ENCODE data around the gene RFX2. TPM values are rescaled to one million over a fixed set of nuclear protein-coding genes. Genes with fewer than 3 reads are reported as not detected.

RFX2 gene
- total RNA-seq, 1 donor from 2014 or later, result 3.2 TPM

GRCh38 chr19:5951338-5951861 is 158.9 kb downstream of the RFX2 start:
- Histone ChIP-seq H4K20me1 (ENCODE audit: insufficient read depth, low read length) (peaks cover 94% of the 10 kb centered on the region), H3K36me3 (ENCODE audit: insufficient read depth, low read length) (peaks cover 6% of the 10 kb centered on the region), H2AFZ (ENCODE audit: low read depth, low read length) (no peak overlapping the region), H3K9ac (ENCODE audit: low read length) (no peak overlapping the region), H3K4me3 (ENCODE audit: insufficient read depth, low read depth, low read length) (no peak overlapping the region), H3K27ac (ENCODE audit: low read depth, low read length) (no peak overlapping the region), H3K27me3 (ENCODE audit: insufficient read depth, low read length) (no peaks in the 10 kb centered on the region), H3K79me2 (ENCODE audit: insufficient read depth, low read length) (peaks cover 90% of the 10 kb centered on the region), H3K9me3 (ENCODE audit: insufficient read depth, low read depth, low read length) (no peaks in the 10 kb centered on the region), H3K4me2 (ENCODE audit: low read length) (no peak overlapping the region), H3K4me1 (ENCODE audit: insufficient read depth, low read length) (peaks cover 26% of the 10 kb centered on the region)
- no peak overlapping the region for H3K27ac Mint-ChIP-seq (ENCODE audit: unreplicated experiment)
- no peak for DNase-seq (ENCODE audit: low read depth)
- no peak overlapping the region for H3K4me3 Mint-ChIP-seq (ENCODE audit: unreplicated experiment)
- FAIRE-seq, result no peak
- no peak for TF ChIP-seq EZH2 (IDR thresholded peaks at IDR 0.05; ENCODE audit: insufficient read depth, low read length)
- TF ChIP-seq, protein P1, sequence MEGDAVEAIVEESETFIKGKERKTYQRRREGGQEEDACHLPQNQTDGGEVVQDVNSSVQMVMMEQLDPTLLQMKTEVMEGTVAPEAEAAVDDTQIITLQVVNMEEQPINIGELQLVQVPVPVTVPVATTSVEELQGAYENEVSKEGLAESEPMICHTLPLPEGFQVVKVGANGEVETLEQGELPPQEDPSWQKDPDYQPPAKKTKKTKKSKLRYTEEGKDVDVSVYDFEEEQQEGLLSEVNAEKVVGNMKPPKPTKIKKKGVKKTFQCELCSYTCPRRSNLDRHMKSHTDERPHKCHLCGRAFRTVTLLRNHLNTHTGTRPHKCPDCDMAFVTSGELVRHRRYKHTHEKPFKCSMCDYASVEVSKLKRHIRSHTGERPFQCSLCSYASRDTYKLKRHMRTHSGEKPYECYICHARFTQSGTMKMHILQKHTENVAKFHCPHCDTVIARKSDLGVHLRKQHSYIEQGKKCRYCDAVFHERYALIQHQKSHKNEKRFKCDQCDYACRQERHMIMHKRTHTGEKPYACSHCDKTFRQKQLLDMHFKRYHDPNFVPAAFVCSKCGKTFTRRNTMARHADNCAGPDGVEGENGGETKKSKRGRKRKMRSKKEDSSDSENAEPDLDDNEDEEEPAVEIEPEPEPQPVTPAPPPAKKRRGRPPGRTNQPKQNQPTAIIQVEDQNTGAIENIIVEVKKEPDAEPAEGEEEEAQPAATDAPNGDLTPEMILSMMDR (IDR thresholded peaks at IDR 0.05; ENCODE audit: insufficient read depth, low read depth, low read length), result no peak
- H3K4me1 Mint-ChIP-seq (ENCODE audit: low read depth, unreplicated experiment), result peaks cover 44% of the 10 kb centered on the region
- no peaks in the 10 kb centered on the region for H3K9me3 Mint-ChIP-seq (ENCODE audit: unreplicated experiment)
- no peaks in the 10 kb centered on the region for H3K27me3 Mint-ChIP-seq (ENCODE audit: low read depth, unreplicated experiment)
- H3K36me3 Mint-ChIP-seq (ENCODE audit: low read depth, unreplicated experiment), result peaks cover 26% of the 10 kb centered on the region

DNA sequence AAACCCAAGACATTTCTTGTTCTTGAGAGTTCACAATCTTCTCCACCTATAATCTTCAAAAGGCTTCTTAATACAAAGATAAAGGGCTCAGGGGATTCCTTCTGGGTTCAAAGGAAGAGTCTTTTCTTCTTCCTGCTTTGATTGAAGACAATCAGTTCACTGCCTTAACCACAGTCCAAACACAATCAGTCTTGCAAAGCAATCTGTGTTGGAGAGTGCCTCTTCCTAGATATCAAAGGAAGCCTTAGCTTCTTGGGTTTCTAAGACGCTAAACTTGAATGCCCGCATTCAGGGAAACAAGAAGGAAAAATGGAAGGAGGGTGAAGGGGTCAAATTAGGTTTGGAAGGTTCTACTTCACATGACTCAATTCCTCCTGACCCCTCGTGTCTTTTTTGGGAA is 159.6 kb downstream of the RFX2 start:
- H3K9me3 Mint-ChIP-seq (ENCODE audit: unreplicated experiment), result no peaks in the 10 kb centered on the region
- no peak overlapping the region for H3K4me2 ChIP-seq (ENCODE audit: low read length)
- no peaks in the 10 kb centered on the region for H3K27me3 ChIP-seq (ENCODE audit: insufficient read depth, low read length)
- TF ChIP-seq, protein P1 (IDR thresholded peaks at IDR 0.05; ENCODE audit: insufficient read depth, low read depth, low read length), result no peak
- TF ChIP-seq EZH2 (IDR thresholded peaks at IDR 0.05; ENCODE audit: insufficient read depth, low read length), result no peak
- H3K27ac ChIP-seq (ENCODE audit: low read depth, low read length), result no peak overlapping the region
- H2AFZ ChIP-seq (ENCODE audit: low read depth, low read length), result no peak overlapping the region
- peaks cover 42% of the 10 kb centered on the region for H3K4me1 Mint-ChIP-seq (ENCODE audit: low read depth, unreplicated experiment)
- no peaks in the 10 kb centered on the region for H3K9me3 ChIP-seq (ENCODE audit: insufficient read depth, low read depth, low read length)
- peaks cover 26% of the 10 kb centered on the region for H3K4me1 ChIP-seq (ENCODE audit: insufficient read depth, low read length)
- peaks cover 6% of the 10 kb centered on the region for H3K36me3 ChIP-seq (ENCODE audit: insufficient read depth, low read length)
- H3K36me3 Mint-ChIP-seq (ENCODE audit: low read depth, unreplicated experiment), result peaks cover 26% of the 10 kb centered on the region
- H3K4me3 ChIP-seq (ENCODE audit: insufficient read depth, low read depth, low read length), result no peak overlapping the region
- no peak for FAIRE-seq
- peaks cover 94% of the 10 kb centered on the region for H4K20me1 ChIP-seq (ENCODE audit: insufficient read depth, low read length)
- no peaks in the 10 kb centered on the region for H3K27me3 Mint-ChIP-seq (ENCODE audit: low read depth, unreplicated experiment)
- H3K9ac ChIP-seq (ENCODE audit: low read length), result no peak overlapping the region
- H3K4me3 Mint-ChIP-seq (ENCODE audit: unreplicated experiment), result no peak overlapping the region
- DNase-seq (ENCODE audit: low read depth), result no peak
- no peak overlapping the region for H3K27ac Mint-ChIP-seq (ENCODE audit: unreplicated experiment)
- peaks cover 90% of the 10 kb centered on the region for H3K79me2 ChIP-seq (ENCODE audit: insufficient read depth, low read length)

DNA sequence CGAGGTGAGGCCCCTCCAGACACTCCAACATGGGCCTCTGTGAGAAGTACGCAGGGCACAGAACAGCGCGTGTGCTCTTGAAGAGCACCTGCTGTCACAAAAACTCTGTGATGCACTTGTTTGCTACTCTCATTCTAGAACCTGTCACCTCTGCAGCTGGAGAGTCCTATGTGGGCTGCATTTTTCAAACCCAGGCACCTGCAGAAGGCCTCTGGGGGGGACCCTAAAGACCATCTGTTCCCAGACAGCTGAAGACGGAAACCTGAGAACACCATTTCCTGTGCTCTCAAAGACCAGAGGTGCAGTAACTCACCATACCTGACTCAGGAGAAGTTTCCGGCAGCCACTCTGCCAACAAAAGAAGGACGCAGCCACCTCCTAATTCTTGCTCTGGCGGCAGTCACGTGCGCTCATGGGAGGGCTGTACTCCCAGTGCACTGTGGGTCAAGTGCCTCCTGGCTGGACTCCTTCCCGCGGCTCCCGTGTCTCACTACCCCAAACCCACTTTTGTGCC is 160.5 kb downstream of the RFX2 start:
- Histone ChIP-seq H3K4me3 (ENCODE audit: insufficient read depth, low read depth, low read length) (no peak overlapping the region), H4K20me1 (ENCODE audit: insufficient read depth, low read length) (peaks cover 95% of the 10 kb centered on the region), H3K9ac (ENCODE audit: low read length) (no peak overlapping the region), H3K27me3 (ENCODE audit: insufficient read depth, low read length) (no peaks in the 10 kb centered on the region), H3K36me3 (ENCODE audit: insufficient read depth, low read length) (peaks cover 10% of the 10 kb centered on the region), H2AFZ (ENCODE audit: low read depth, low read length) (no peak overlapping the region), H3K27ac (ENCODE audit: low read depth, low read length) (no peak overlapping the region), H3K79me2 (ENCODE audit: insufficient read depth, low read length) (peaks cover 91% of the 10 kb centered on the region), H3K4me1 (ENCODE audit: insufficient read depth, low read length) (peaks cover 25% of the 10 kb centered on the region), H3K9me3 (ENCODE audit: insufficient read depth, low read depth, low read length) (no peaks in the 10 kb centered on the region), H3K4me2 (ENCODE audit: low read length) (no peak overlapping the region)
- H3K27me3 Mint-ChIP-seq (ENCODE audit: low read depth, unreplicated experiment), result no peaks in the 10 kb centered on the region
- DNase-seq (ENCODE audit: low read depth) (no peak), FAIRE-seq (no peak)
- H3K36me3 Mint-ChIP-seq (ENCODE audit: low read depth, unreplicated experiment), result peaks cover 25% of the 10 kb centered on the region
- no peaks in the 10 kb centered on the region for H3K9me3 Mint-ChIP-seq (ENCODE audit: unreplicated experiment)
- TF ChIP-seq EZH2 (IDR thresholded peaks at IDR 0.05; ENCODE audit: insufficient read depth, low read length), result no peak
- TF ChIP-seq, protein P1 (IDR thresholded peaks at IDR 0.05; ENCODE audit: insufficient read depth, low read depth, low read length), result no peak
- H3K4me1 Mint-ChIP-seq (ENCODE audit: low read depth, unreplicated experiment), result peaks cover 43% of the 10 kb centered on the region
- H3K27ac Mint-ChIP-seq (ENCODE audit: unreplicated experiment), result no peak overlapping the region
- H3K4me3 Mint-ChIP-seq (ENCODE audit: unreplicated experiment), result no peak overlapping the region
